ENCODE measurements around the gene COMMD9.
A peak's percentile ranks its signal among the peaks of the same experiment; 100 is the strongest.

The COMMD9 gene

DNA sequence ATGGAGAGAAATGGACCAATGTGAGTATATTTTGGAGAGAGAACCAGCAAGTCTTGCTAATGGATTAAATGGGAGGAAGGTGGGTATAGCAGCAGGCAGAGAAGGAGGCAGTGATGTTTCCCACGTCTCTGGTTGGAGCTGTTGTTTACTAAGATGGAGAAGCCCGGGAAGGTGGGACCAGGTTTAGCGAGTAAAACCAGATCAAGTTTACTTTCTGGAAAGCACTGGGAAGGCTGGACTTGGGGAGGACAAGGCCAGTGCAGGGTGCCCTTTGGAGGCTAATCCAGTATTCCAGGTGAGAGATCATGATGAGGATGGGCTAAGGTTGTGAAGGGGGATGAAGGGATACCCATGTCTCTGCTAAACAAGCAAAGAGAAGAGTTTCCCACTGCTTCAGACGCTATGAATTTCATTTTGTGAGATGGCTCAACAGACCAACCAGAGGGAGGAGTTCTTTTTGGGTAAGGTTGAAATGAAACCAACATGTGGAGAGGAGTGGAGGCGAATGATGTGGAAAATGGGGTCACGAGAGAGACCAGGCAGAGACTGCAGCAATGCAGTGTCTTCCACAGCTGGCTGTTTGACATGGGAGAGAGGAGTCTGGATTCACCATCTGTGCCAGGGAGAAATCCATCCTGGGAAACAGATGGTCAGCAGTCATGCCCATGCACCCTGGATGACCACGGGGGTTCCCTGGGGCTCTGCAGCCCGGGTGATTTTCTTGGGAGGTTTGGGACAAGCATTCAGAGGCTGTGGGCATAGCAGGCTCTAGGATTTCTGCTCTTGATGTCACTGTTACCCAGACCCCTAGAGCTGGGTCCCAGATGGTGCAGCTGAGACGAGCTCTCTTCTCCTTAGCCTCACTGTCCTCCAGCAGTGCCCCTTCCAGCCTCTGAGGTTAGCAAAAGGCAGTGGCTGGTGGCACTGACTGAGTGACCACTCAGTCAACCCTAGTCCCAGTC, 24.9 kb downstream of the COMMD9 start:
- Histone ChIP-seq H3K4me3 (ENCODE audit: low read length in 2 of 2) (no peak overlapping the region), H4K8ac (ENCODE audit: low read depth, low read length) (no peak overlapping the region), H3K14ac (ENCODE audit: low read length) (no peak overlapping the region), H3K36me3 (replicated peaks in 1 of 2; ENCODE audit: control insufficient read depth in 2 of 2, insufficient read depth in 2 of 2, low read length in 2 of 2) (no peaks in the 10 kb centered on the region), H4K91ac (ENCODE audit: low read depth, low read length, poor library complexity) (no peak overlapping the region), H2BK5ac (ENCODE audit: low read length) (no peak overlapping the region), H3K4ac (ENCODE audit: low read length) (no peak overlapping the region), H3K79me1 (ENCODE audit: low read depth, low read length) (no peaks in the 10 kb centered on the region), H3K27me3 (ENCODE audit: control insufficient read depth in 3 of 3, insufficient read depth in 3 of 3, low read depth in 1 of 3, low read length in 3 of 3) (no peaks in the 10 kb centered on the region), H3K9me3 (replicated peaks in 1 of 2; ENCODE audit: control insufficient read depth in 2 of 2, insufficient read depth in 1 of 2, low read depth in 1 of 2, low read length in 2 of 2) (no peaks in the 10 kb centered on the region), H3K9ac (ENCODE audit: low read depth, low read length, poor library complexity) (no peak overlapping the region), H3K4me2 (ENCODE audit: insufficient read depth, low read length, poor library complexity, severe bottlenecking) (no peak overlapping the region), H3K23ac (ENCODE audit: low read depth, low read length, poor library complexity) (no peak overlapping the region), H2AK5ac (ENCODE audit: low read depth, low read length) (no peak overlapping the region), H2BK120ac (ENCODE audit: low read depth, low read length) (no peak overlapping the region), H2BK12ac (ENCODE audit: low read length) (no peak overlapping the region), H2BK15ac (ENCODE audit: low read length) (no peak overlapping the region), H3K27ac (replicated peaks; ENCODE audit: low read length) (no peak overlapping the region), H3K4me1 (ENCODE audit: control insufficient read depth in 2 of 2, insufficient read depth in 1 of 2, low read depth in 1 of 2, low read length in 2 of 2) (peaks cover 3 to 4% of the 10 kb centered on the region in 2 donors), H3K18ac (ENCODE audit: low read length) (no peak overlapping the region), H2AFZ (ENCODE audit: low read length) (no peak overlapping the region)
- DNase-seq (ENCODE audit: low spot score), result no peak
- WGBS, 2 donors (ENCODE audit: extremely low coverage in 2 of 2, insufficient read length in 2 of 2, insufficient replicate concordance in 1 of 2), result no CpG with 5 or more reads among the region's 9 CpGs

DNA sequence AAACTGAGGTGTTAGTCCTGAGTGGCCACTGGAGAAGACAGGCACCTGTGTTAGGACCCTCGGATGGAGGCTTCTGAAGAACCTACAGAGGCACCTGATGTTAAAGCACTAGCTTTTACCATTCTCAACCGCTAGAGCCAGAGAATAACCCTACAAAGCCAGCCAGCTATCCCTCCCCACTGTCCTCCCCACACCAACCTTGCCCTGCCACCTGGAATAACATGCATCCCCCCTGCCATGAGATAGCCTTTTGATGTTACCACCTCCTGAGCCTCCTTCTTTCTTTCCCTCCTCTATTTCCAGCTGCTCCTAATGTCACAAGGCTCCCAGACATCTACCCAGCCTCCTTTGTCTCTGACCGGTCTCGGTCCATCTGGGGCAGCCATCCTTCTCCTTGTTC, 28.1 kb downstream of the COMMD9 start:
- no CpG with 5 or more reads among the region's 4 CpGs for WGBS, 2 donors (ENCODE audit: extremely low coverage in 2 of 2, insufficient read length in 2 of 2, insufficient replicate concordance in 1 of 2)
- no peak for DNase-seq (ENCODE audit: low spot score)
- H4K91ac ChIP-seq (ENCODE audit: low read depth, low read length, poor library complexity), result no peak overlapping the region
- H3K9me3 ChIP-seq (replicated peaks in 1 of 2; ENCODE audit: control insufficient read depth in 2 of 2, insufficient read depth in 1 of 2, low read depth in 1 of 2, low read length in 2 of 2), result peaks cover 3 to 4% of the 10 kb centered on the region in 2 donors
- no peak overlapping the region for H2BK12ac ChIP-seq (ENCODE audit: low read length)
- no peaks in the 10 kb centered on the region for H3K27me3 ChIP-seq (ENCODE audit: control insufficient read depth in 3 of 3, insufficient read depth in 3 of 3, low read depth in 1 of 3, low read length in 3 of 3)
- H3K9ac ChIP-seq (ENCODE audit: low read depth, low read length, poor library complexity), result no peak overlapping the region
- peaks cover 2% of the 10 kb centered on the region for H3K79me1 ChIP-seq (ENCODE audit: low read depth, low read length)
- H3K18ac ChIP-seq (ENCODE audit: low read length), result no peak overlapping the region
- H4K8ac ChIP-seq (ENCODE audit: low read depth, low read length), result no peak overlapping the region
- no peaks in the 10 kb centered on the region for H3K36me3 ChIP-seq (replicated peaks in 1 of 2; ENCODE audit: control insufficient read depth in 2 of 2, insufficient read depth in 2 of 2, low read length in 2 of 2)
- H2BK120ac ChIP-seq (ENCODE audit: low read depth, low read length), result no peak overlapping the region
- peaks cover 13% of the 10 kb centered on the region in 2 donors for H3K4me1 ChIP-seq (ENCODE audit: control insufficient read depth in 2 of 2, insufficient read depth in 1 of 2, low read depth in 1 of 2, low read length in 2 of 2)
- H2BK15ac ChIP-seq (ENCODE audit: low read length), result no peak overlapping the region
- H3K4ac ChIP-seq (ENCODE audit: low read length), result no peak overlapping the region
- H3K23ac ChIP-seq (ENCODE audit: low read depth, low read length, poor library complexity), result no peak overlapping the region
- H3K4me3 ChIP-seq (ENCODE audit: low read length in 2 of 2), result no peak overlapping the region
- H2BK5ac ChIP-seq (ENCODE audit: low read length), result no peak overlapping the region
- no peak overlapping the region for H2AK5ac ChIP-seq (ENCODE audit: low read depth, low read length)
- H3K4me2 ChIP-seq (ENCODE audit: insufficient read depth, low read length, poor library complexity, severe bottlenecking), result no peak overlapping the region
- no peak overlapping the region for H3K27ac ChIP-seq (replicated peaks; ENCODE audit: low read length)
- no peak overlapping the region for H2AFZ ChIP-seq (ENCODE audit: low read length)
- no peak overlapping the region for H3K14ac ChIP-seq (ENCODE audit: low read length)

DNA sequence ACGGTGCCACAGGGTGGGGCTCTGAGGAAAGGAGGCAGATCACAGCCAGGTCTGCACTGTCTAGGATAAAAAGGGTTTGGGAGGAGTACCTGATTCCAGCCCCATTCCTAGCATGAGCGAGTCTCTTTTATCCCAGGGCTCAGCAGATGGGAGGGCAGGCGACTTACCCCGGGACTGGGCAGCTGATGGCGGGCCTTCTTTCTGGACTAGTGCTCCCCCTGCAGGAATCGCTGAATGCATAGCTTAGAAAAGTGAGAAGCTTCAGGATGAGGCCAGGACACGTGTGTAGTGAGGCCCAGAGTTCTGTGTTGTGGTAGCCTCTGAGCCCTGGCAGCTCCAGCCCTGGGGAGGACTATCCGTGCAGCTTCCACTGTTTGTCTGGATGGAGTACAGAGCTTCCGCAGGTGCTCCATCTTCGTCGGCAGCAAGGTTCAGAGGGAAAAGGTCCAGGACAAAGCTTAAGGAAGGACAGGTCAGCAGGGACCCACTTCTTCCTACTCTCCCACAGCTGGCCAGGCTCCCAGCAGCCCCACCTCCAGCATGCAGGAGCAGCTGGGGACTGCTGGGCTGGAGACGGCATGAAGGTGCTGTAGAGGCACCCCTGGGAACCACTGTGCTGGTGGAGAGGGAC, 30.4 kb downstream of the COMMD9 start:
- Histone ChIP-seq H3K4me1 (ENCODE audit: control insufficient read depth in 2 of 2, insufficient read depth in 1 of 2, low read depth in 1 of 2, low read length in 2 of 2) (peaks cover 9 to 10% of the 10 kb centered on the region in 2 donors), H3K23ac (ENCODE audit: low read depth, low read length, poor library complexity) (no peak overlapping the region), H4K8ac (ENCODE audit: low read depth, low read length) (no peak overlapping the region), H3K27ac (replicated peaks; ENCODE audit: low read length) (no peak overlapping the region), H4K91ac (ENCODE audit: low read depth, low read length, poor library complexity) (no peak overlapping the region), H3K14ac (ENCODE audit: low read length) (no peak overlapping the region), H3K27me3 (ENCODE audit: control insufficient read depth in 3 of 3, insufficient read depth in 3 of 3, low read depth in 1 of 3, low read length in 3 of 3) (no peaks in the 10 kb centered on the region), H3K4me2 (ENCODE audit: insufficient read depth, low read length, poor library complexity, severe bottlenecking) (no peak overlapping the region), H3K4me3 (ENCODE audit: low read length in 2 of 2) (no peak overlapping the region), H3K9me3 (replicated peaks in 1 of 2; ENCODE audit: control insufficient read depth in 2 of 2, insufficient read depth in 1 of 2, low read depth in 1 of 2, low read length in 2 of 2) (peaks cover 3 to 5% of the 10 kb centered on the region in 2 donors), H2BK120ac (ENCODE audit: low read depth, low read length) (no peak overlapping the region), H2AK5ac (ENCODE audit: low read depth, low read length) (peak overlapping the region; percentile 60), H2AFZ (ENCODE audit: low read length) (no peak overlapping the region), H3K9ac (ENCODE audit: low read depth, low read length, poor library complexity) (peak overlapping the region; percentile 31), H3K79me1 (ENCODE audit: low read depth, low read length) (peaks cover 2% of the 10 kb centered on the region), H3K4ac (ENCODE audit: low read length) (no peak overlapping the region), H3K36me3 (replicated peaks in 1 of 2; ENCODE audit: control insufficient read depth in 2 of 2, insufficient read depth in 2 of 2, low read length in 2 of 2) (no peaks in the 10 kb centered on the region), H2BK5ac (ENCODE audit: low read length) (no peak overlapping the region), H2BK15ac (ENCODE audit: low read length) (no peak overlapping the region), H2BK12ac (ENCODE audit: low read length) (no peak overlapping the region), H3K18ac (ENCODE audit: low read length) (peak overlapping the region; percentile 51)
- peak; percentile 51 for DNase-seq (ENCODE audit: low spot score)
- WGBS, 2 donors (ENCODE audit: extremely low coverage in 2 of 2, insufficient read length in 2 of 2, insufficient replicate concordance in 1 of 2), result no CpG with 5 or more reads among the region's 12 CpGs

DNA sequence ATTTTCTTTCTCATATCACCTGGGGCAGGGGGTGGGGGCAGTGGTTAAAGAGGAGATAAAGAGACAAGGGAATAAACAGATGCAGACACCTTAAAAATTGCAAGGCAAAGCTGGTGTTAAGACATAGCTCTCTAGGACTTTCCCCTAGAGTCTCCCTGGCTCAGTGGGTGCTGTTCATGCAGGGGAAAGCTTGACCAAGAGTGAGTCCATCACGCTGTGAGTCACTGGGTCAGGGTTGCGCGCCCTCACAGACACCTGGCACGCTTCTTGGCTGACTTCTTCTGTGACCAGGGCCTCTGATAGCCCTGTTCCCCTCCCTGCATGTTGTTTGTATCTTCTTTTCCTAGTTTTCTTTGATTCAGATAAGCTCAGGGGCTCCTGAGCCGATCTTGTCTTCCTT, 31.9 kb downstream of the COMMD9 start:
- H3K27me3 ChIP-seq (ENCODE audit: control insufficient read depth in 3 of 3, insufficient read depth in 3 of 3, low read depth in 1 of 3, low read length in 3 of 3), result no peaks in the 10 kb centered on the region
- H2BK120ac ChIP-seq (ENCODE audit: low read depth, low read length), result no peak overlapping the region
- H3K27ac ChIP-seq (replicated peaks; ENCODE audit: low read length), result no peak overlapping the region
- no peak overlapping the region for H3K4me2 ChIP-seq (ENCODE audit: insufficient read depth, low read length, poor library complexity, severe bottlenecking)
- H3K9me3 ChIP-seq (replicated peaks in 1 of 2; ENCODE audit: control insufficient read depth in 2 of 2, insufficient read depth in 1 of 2, low read depth in 1 of 2, low read length in 2 of 2), result peaks cover 3 to 5% of the 10 kb centered on the region in 2 donors
- H3K14ac ChIP-seq (ENCODE audit: low read length), result no peak overlapping the region
- no peak overlapping the region for H4K91ac ChIP-seq (ENCODE audit: low read depth, low read length, poor library complexity)
- H2BK12ac ChIP-seq (ENCODE audit: low read length), result no peak overlapping the region
- no peak overlapping the region for H2BK5ac ChIP-seq (ENCODE audit: low read length)
- no peaks in the 10 kb centered on the region for H3K36me3 ChIP-seq (replicated peaks in 1 of 2; ENCODE audit: control insufficient read depth in 2 of 2, insufficient read depth in 2 of 2, low read length in 2 of 2)
- H4K8ac ChIP-seq (ENCODE audit: low read depth, low read length), result no peak overlapping the region
- no peak overlapping the region for H3K9ac ChIP-seq (ENCODE audit: low read depth, low read length, poor library complexity)
- H2AFZ ChIP-seq (ENCODE audit: low read length), result peak overlapping the region; percentile 4
- no peak for DNase-seq (ENCODE audit: low spot score)
- WGBS, 2 donors (ENCODE audit: extremely low coverage in 2 of 2, insufficient read length in 2 of 2, insufficient replicate concordance in 1 of 2), result no CpG with 5 or more reads among the region's 5 CpGs
- H2AK5ac ChIP-seq (ENCODE audit: low read depth, low read length), result no peak overlapping the region
- peaks cover 2% of the 10 kb centered on the region for H3K79me1 ChIP-seq (ENCODE audit: low read depth, low read length)
- H3K4ac ChIP-seq (ENCODE audit: low read length), result no peak overlapping the region
- H3K23ac ChIP-seq (ENCODE audit: low read depth, low read length, poor library complexity), result no peak overlapping the region
- H3K18ac ChIP-seq (ENCODE audit: low read length), result peak overlapping the region; percentile 83
- H3K4me1 ChIP-seq (ENCODE audit: control insufficient read depth in 2 of 2, insufficient read depth in 1 of 2, low read depth in 1 of 2, low read length in 2 of 2), result peaks cover 10 to 17% of the 10 kb centered on the region in 2 donors
- no peak overlapping the region for H2BK15ac ChIP-seq (ENCODE audit: low read length)
- H3K4me3 ChIP-seq (ENCODE audit: low read length in 2 of 2), result no peak overlapping the region

Measured in neuronal stem cell (in vitro differentiated cells).